WI38 (cell line): Measurements from ENCODE around the gene CCDC27.

Source experiments
- H3K4me3 ChIP-seq: 2 replicates; pipeline ENCODE4 v1.5.1; 2011; ENCODE audit warnings: low read depth, mild to moderate bottlenecking, control low read depth, low read length
- TF ChIP-seq, protein P1 (sequence below): IDR thresholded peaks from 2 replicates; pipeline ENCODE4 v1.5.1; 2012; ENCODE audit warnings: low read depth, mild to moderate bottlenecking, control low read depth, low read length

Gene CCDC27

GRCh38 chr1:3740752-3741151, 11.5 kb upstream of the CCDC27 start:
- no peak overlapping the region for H3K4me3 ChIP-seq
- TF ChIP-seq, protein P1, sequence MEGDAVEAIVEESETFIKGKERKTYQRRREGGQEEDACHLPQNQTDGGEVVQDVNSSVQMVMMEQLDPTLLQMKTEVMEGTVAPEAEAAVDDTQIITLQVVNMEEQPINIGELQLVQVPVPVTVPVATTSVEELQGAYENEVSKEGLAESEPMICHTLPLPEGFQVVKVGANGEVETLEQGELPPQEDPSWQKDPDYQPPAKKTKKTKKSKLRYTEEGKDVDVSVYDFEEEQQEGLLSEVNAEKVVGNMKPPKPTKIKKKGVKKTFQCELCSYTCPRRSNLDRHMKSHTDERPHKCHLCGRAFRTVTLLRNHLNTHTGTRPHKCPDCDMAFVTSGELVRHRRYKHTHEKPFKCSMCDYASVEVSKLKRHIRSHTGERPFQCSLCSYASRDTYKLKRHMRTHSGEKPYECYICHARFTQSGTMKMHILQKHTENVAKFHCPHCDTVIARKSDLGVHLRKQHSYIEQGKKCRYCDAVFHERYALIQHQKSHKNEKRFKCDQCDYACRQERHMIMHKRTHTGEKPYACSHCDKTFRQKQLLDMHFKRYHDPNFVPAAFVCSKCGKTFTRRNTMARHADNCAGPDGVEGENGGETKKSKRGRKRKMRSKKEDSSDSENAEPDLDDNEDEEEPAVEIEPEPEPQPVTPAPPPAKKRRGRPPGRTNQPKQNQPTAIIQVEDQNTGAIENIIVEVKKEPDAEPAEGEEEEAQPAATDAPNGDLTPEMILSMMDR = no peak

DNA sequence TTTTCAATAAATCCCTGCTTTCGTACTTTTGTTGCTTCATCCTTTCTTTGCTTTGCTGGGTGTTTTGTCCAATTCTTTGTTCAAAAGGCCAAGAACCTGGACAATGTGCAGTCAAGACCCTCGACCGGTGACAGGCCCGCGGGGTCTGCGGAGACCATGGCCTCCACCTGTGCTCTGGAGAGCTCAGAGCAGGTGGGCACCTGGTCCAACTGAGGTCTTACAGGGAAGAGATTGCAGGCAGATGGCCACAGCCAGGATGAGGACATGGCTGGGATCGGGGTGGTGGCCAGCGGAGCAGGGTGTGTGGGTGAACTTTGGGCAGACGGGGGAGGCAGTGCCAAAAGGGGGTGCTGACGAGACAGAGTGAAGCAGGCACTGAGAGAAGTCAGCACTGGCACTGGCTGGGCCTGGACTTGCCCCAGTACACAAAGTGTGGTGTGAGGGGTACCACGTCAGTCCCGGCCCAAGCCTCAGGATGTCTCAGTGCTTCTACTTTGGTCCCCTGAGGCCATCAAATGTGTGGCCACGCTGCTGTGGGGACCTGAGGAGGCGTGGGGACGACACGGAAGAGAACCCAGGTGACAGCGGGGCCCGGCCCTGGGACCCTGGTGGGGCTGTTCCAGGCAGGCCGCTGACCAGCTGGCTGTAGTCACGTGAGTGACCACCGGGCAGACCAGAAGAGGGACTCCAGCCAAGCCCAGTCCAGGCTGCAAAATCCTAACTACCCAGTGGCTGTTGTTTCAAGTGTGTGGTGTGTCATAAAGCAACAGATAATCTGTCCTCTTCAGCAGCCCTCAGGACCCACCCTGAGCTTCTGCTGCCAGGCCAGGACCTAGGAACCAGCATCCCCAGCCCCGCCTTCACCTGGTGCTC, 10.4 kb upstream of the CCDC27 start:
- TF ChIP-seq, protein P1 = no peak
- no peak overlapping the region for H3K4me3 ChIP-seq

DNA sequence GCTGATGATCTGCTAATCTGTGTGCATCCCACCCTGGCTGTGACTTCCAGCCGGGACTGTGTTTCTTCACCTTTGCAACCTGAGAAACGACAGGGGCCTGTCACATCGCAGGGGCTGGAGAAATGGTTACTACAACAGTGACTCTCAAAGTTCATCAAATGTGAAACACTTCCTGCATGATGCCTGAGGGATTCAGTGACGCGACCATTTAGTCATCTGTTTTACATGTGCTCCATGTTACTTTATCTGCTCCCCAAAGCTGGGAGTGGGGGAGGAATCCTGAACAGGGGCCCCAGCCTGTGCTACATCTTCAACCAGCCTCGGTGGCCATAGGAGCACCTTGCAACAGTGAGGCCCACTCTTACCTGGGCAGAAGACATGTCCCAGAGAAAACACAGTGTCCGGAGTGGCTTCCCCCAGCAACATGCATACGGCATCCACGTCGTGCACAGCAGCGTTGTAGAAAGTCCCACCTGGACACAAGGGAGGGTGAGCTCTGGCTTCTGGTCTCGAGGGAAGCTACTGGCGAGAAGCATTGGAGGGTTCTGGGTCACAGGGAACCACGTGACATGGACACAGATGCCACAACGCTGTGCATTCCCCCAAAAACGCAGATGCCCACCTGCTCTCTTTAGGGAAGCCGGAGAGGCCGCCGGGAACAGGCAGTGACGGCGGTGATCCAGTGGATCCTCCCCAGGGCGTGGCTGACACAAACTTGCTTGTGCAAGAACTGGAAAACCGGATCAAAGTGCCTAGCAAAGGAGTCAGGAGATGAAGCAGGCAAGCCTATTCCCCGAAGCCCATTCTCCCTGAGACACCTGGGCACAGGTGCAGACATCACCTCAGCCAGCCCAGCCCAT, 9.6 kb upstream of the CCDC27 start:
- TF ChIP-seq, protein P1 = no peak
- H3K4me3 ChIP-seq = no peak overlapping the region

DNA sequence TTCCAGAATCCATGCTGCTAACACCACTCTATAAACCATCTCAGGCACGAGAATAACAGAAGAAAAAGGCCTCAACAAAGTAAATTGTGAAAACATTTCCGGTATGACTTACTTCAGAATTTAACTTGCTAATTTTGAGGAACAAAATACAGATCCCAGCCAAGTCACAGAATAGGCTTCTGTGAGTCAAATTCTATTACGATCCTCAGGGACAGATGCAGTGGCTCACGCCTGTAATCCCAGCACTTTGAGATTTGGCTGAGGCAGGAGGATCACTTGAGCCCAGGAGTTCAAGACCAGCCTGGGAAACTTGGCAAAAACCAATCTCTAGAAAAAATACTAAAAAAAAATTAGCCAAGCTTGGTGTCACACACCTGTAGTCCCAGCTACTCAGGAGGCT, 8.8 kb upstream of the CCDC27 start:
- no peak overlapping the region for H3K4me3 ChIP-seq
- TF ChIP-seq, protein P1 = no peak

DNA sequence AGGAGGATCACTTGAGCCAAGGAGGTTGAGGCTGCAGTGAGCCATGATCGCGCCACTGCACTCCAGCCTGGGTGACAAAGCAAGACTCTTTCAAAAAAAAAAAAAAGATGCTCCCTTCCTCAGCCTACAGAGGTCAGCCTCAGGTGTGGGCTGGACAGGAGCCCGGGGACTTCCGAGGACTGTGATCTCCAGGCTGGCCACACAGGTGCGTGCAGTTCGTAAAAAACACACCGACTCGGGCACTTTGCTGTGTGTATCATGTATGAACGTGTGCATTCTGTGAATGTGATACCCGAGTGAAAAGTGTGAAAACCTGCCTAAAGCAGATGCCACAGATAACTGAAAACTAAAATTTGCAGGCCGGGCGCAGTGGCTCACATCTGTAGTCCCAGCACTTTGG, 8.4 kb upstream of the CCDC27 start:
- TF ChIP-seq, protein P1 = no peak
- no peak overlapping the region for H3K4me3 ChIP-seq

DNA sequence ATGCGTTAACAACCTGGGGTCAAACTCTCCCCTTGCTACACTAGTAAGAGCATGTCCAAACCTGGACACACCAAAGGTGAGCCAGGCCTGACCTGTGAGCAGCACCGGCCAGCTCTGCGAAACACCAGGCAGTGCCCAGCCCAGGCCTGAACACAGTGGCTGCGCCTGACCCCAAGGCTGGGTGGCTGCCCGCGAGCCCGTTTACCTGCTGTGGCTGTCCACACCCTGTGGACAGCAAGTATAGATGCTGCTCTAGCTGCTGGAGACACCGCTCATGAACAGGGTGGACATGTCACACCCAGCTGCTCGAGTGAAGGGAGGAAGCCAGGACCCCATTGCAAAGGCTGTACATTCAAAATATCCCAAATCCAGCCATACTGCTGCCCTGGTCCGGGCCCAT, 7.6 kb upstream of the CCDC27 start:
- TF ChIP-seq, protein P1 = no peak
- no peak overlapping the region for H3K4me3 ChIP-seq

DNA sequence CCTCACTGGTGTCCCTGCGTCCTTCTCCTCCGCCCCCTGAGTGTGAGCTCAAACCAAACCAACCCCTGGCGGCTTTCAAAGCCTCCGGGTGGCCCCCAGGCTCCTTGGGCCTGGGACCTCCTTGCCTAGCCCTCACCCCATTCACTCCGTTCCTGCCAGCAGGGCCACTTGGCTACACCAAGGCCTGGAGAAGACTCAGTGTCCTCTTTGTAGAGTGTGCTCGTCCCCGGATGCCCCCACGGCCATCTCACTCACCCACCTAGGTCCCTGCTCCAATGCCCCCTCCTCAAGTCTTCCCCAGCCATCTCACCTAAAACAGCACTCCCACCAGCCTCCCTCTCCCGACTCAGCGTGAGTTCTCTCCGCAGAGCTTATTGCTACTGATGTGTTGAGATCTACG, 7.2 kb upstream of the CCDC27 start:
- TF ChIP-seq, protein P1 = no peak
- no peak overlapping the region for H3K4me3 ChIP-seq
